ENCODE measurements around the gene SCFD1.

GRCh38 chr14:30648471-30648870 is 26.4 kb downstream of the SCFD1 start:
- TF ChIP-seq CTCF (conservative IDR thresholded peaks at IDR 0.05 in 1 of 2, IDR thresholded peaks at IDR 0.05 in 1 of 2; ENCODE audit: low read depth in 1 of 2, low read length in 2 of 2) (no peak), EZH2 (IDR thresholded peaks at IDR 0.05; ENCODE audit: low read length, missing control alignments) (no peak)

Measured in fibroblast of lung (primary cell).